HG02870 (cell line): ENCODE measurements around the gene PRR35.

Experiments
- ATAC-seq: cut with Tn5 transposase; IDR thresholded peaks from one replicate; pipeline ENCODE4 v1.9.1; 2021; ENCODE audit warnings: mild to moderate bottlenecking, moderate library complexity; ENCODE audit not compliant: unreplicated experiment

PRR35 gene

DNA sequence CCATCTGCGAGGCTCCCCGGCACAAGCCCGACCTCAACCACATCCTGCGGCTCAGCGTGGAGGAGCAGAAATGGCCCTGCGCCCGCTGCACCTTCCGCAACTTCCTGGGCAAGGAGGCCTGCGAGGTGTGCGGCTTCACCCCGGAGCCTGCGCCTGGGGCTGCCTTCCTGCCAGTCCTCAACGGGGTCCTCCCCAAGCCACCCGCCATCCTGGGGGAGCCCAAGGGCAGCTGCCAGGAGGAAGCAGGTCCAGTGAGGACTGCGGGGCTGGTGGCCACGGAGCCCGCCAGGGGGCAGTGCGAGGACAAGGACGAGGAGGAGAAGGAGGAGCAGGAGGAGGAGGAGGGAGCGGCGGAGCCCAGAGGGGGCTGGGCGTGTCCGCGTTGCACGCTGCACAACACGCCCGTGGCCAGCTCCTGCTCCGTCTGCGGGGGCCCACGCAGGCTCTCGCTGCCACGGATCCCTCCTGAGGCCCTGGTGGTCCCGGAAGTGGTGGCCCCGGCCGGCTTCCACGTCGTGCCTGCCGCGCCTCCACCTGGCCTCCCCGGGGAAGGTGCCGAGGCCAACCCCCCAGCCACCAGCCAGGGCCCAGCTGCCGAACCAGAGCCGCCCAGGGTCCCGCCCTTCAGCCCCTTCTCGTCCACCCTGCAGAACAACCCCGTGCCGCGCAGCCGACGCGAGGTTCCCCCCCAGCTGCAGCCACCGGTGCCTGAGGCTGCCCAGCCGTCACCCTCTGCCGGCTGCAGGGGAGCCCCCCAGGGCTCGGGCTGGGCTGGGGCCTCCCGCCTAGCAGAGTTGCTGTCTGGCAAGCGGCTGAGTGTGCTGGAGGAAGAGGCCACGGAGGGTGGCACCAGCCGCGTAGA, 13.1 kb upstream of the PRR35 start:
- no peak for ATAC-seq

- no peak for ATAC-seq
Observed at GRCh38 chr16:548586-548985, 11.6 kb upstream of the PRR35 start.

GRCh38 chr16:549544-550263, 10.5 kb upstream of the PRR35 start:
- ATAC-seq: no peak

- no peak for ATAC-seq
Observed at GRCh38 chr16:551210-551609, 9.0 kb upstream of the PRR35 start.

DNA sequence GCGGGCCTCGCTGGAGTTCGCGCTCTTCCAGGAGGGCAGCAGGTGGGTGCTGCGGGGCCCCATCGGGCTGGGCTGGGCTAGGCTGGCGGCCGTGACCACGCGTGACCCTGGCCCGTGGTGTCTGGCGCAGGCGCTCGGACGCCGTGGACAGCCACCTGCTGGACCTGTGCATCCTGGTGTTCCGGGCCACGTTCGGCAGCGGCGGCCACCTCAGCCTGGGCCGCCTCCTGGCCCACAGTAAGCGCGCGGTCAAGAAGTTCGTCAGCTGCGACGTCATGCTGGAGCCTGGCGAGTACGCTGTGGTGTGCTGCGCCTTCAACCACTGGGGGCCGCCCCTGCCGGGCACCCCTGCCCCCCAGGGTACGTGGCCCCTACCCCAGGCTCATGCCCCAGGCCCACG, 8.0 kb upstream of the PRR35 start:
- ATAC-seq: no peak

GRCh38 chr16:553601-554296, 6.4 kb upstream of the PRR35 start:
- no peak for ATAC-seq

GRCh38 chr16:554297-554621, 5.9 kb upstream of the PRR35 start:
- no peak for ATAC-seq

DNA sequence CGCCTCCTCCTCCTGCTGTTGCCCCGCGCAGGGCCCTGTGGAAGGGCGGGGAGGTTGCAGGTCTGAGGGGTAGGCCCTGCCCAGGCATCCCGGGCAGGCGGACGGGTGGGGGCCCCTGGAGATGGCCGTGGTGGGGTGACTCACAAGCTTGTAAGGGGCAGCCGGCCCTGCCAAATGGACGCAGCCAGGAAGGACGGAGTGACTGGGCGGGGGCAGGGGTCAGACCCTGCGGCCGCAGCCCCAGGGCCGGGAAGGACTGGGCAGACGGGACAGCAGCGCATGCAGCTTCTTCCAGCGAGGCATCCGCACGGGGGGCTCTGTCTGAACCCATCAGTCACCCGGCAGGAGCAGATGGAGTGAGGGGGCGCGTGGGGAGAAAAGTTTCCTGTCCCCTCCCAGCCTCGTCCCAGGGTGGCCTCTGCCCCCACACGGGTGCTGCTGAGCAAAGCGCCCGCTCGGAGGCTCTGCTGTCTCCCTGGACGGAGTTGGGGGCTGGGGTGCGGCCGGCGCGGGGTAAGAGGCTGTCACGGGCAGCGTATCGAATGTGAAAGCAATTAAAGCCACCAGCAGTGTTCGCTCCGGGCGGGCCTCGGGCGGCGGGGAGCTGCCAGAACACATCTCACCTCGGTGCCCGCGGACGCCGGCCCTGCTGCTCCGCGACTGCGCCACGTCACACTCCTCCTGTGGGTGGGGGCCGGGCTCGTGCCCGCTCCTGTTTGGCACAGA, 5.4 kb upstream of the PRR35 start:
- no peak for ATAC-seq

GRCh38 chr16:555528-556473, 4.4 kb upstream of the PRR35 start:
- ATAC-seq: no peak

DNA sequence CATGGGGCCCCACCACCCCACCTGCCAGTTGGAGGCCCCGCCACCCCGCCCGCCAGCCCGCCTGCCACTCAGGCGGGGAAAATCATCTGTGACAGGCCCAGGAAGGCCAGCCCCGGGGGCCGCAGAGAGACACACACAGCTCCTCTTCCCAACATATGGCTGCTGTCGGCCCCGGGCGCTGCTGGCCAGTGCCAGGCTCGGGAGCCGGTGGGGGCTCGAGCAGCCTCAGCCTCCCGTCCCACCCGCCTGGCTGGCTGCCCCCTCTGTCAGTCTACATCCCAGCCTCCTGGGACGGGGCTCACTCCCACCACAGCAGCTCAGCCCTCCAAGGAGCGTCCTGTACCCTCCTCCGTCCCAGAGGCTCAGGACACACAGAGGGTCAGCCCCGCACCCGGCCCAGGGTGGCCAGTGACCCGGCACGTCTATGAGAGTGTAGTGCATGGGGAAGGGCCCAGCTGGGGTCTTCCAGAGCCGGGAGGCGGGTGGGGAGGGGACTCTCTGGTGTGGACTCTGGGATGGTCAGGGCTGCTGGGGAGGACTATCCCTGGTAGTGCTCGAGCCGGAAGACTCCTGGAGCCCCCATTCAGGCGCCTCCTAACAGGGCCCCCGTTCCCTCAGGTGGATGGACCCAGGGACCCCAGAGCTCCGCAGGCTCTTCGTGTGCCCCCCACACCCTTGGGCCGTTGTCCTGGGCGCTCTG, 3.6 kb upstream of the PRR35 start:
- ATAC-seq: no peak

DNA sequence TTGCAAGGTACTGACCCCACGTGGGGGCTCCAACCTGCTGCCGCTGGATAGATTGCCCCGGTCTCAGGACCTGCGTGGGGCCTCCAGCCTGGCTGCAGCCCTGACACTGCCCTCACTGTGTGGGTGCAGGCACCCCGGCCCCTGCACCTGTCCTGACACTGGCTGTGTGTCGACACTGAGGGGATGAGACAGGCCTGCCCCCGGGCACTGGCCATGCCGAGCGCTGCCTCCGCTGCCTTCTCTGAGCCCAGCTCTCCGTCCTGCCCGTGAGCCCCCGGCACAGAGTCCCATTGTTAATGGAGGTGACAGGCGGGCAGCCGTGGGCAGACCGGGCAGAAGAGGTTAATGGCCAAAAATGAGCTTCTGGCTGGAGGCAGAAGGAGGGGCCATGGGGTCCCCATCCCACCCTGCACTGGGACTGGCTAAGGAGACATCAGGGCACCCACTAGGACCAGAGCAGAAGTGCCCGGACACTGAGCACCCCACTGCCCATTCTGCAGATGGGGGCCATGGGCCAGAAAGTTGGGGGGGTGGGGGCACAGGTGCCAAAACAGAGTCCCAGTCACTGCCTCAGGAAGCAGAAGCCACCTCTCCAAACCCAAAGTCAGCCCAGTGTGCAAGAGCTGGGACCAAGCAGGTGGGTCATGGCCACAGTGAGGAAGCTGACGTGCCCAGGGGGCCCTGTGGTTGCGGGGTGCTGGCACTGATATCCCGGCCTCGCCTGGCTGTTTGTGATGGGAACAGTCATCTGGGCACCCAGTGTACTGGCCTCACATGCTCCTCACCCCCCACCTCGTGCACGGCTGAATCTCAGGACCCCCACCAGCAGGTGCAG, 2.5 kb upstream of the PRR35 start:
- no peak for ATAC-seq

DNA sequence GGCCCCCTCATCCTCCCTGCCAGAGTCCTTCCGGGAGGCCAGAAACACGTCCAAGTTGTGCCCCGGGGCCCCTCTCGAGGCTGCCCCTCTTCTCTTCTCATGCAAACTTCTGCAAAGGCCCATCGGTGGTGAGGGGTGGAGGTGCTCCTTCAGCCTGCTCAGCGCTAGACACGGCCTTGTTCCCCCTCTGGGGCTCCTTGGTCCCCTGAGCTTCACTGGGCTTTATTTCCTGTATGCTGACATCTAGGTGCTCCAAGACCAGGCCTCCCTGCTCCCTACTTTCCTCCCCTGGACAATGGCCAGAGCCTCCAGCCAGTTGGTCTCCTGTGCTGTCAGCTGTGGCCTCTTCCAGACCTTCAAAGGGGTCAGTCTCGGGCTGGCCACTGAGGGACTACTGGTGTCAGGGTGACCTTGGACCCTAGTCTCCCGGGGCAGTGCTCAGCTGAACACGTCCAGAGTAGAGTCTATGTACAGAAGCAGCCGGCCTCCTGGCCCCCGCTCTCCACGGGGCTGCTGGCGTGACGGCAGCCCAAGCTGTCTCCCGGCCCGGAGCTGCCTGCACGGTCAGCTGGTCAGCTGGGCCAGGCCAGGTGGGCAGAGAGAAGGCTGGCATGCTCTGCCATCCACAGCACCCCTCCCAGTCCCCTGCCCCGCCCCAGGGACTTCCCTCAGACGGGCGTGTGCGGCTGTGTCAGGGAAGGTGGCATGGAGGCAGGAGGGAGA, 1.7 kb upstream of the PRR35 start:
- no peak for ATAC-seq

GRCh38 chr16:559021-559380, 1.2 kb upstream of the PRR35 start:
- no peak for ATAC-seq

- ATAC-seq: no peak
Observed at GRCh38 chr16:559411-560203, 587 bp upstream of the PRR35 start.

GRCh38 chr16:560701-561412, 663 bp downstream of the PRR35 start:
- ATAC-seq: no peak

GRCh38 chr16:561413-561794, 1.2 kb downstream of the PRR35 start:
- no peak for ATAC-seq
